Progenitor cell of endocrine pancreas (in vitro differentiated cells): ENCODE measurements around the gene CA12. TPM values are rescaled to one million over a fixed set of nuclear protein-coding genes. Genes with fewer than 3 reads are reported as not detected.

Source experiments
- DNase-seq: peaks from one replicate; pipeline ENCODE4 v3.0.0; 2021; ENCODE audit warnings: low spot score; ENCODE audit not compliant: unreplicated experiment
- H3K27ac Mint-ChIP-seq: 2 replicates; pipeline ENCODE4 v1.8.0; 2021; ENCODE audit warnings: mild to moderate bottlenecking, moderate library complexity, mixed read lengths
- H3K27me3 Mint-ChIP-seq: 2 replicates; pipeline ENCODE4 v1.8.0; 2021; ENCODE audit warnings: mixed read lengths
- H3K36me3 Mint-ChIP-seq: 2 replicates; pipeline ENCODE4 v1.8.0; 2022; ENCODE audit warnings: mixed read lengths; ENCODE audit not compliant: insufficient read depth
- H3K4me1 Mint-ChIP-seq: 2 replicates; pipeline ENCODE4 v1.8.0; 2021; ENCODE audit warnings: low read depth, mixed read lengths
- H3K4me3 Mint-ChIP-seq: 2 replicates; pipeline ENCODE4 v1.8.0; 2021; ENCODE audit warnings: low read depth, mild to moderate bottlenecking, moderate library complexity, mixed read lengths
- H3K9me3 Mint-ChIP-seq: 2 replicates; pipeline ENCODE4 v1.8.0; 2021; ENCODE audit warnings: low read depth, mixed read lengths
- CTCF ChIP-seq: fragments of 200-600 bp; sonication (generic); IDR thresholded peaks from one replicate; pipeline ENCODE4 v1.5.0; 2021; ENCODE audit warnings: antibody characterized with exemption, mild to moderate bottlenecking; ENCODE audit not compliant: unreplicated experiment
- total RNA-seq: library from RNA; stranded (reverse); gene quantifications from 2 replicates; pipeline ENCODE4 v1.2.1, GENCODE V29; 2021

CA12 gene
- total RNA-seq, 1 donor from 2014 or later, result 0.38 TPM

GRCh38 chr15:63301088-63301487 is 80.6 kb downstream of the CA12 start:
- H3K27ac Mint-ChIP-seq, result no peak overlapping the region
- H3K36me3 Mint-ChIP-seq, result peaks cover 14% of the 10 kb centered on the region
- H3K4me1 Mint-ChIP-seq, result peaks cover 5% of the 10 kb centered on the region
- no peak overlapping the region for H3K4me3 Mint-ChIP-seq
- H3K27me3 Mint-ChIP-seq, result no peaks in the 10 kb centered on the region
- DNase-seq, result no peak
- H3K9me3 Mint-ChIP-seq, result no peaks in the 10 kb centered on the region
- TF ChIP-seq CTCF, result no peak

- Mint-ChIP-seq H3K4me1 (peaks cover 5% of the 10 kb centered on the region), H3K9me3 (no peaks in the 10 kb centered on the region), H3K27me3 (no peaks in the 10 kb centered on the region), H3K27ac (no peak overlapping the region), H3K36me3 (peaks cover 14% of the 10 kb centered on the region), H3K4me3 (no peak overlapping the region)
- no peak for TF ChIP-seq CTCF
- no peak for DNase-seq
Observed at GRCh38 chr15:63299943-63300575, 81.6 kb downstream of the CA12 start.

- Mint-ChIP-seq H3K36me3 (peaks cover 14% of the 10 kb centered on the region), H3K4me1 (peaks cover 4% of the 10 kb centered on the region), H3K27me3 (no peaks in the 10 kb centered on the region), H3K9me3 (no peaks in the 10 kb centered on the region), H3K4me3 (no peak overlapping the region), H3K27ac (no peak overlapping the region)
- DNase-seq, result no peak
- TF ChIP-seq CTCF, result no peak
Observed at GRCh38 chr15:63296195-63296594, 85.5 kb downstream of the CA12 start.

GRCh38 chr15:63295341-63295740 is 86.3 kb downstream of the CA12 start:
- Mint-ChIP-seq H3K4me1 (no peaks in the 10 kb centered on the region), H3K27me3 (no peaks in the 10 kb centered on the region), H3K9me3 (no peaks in the 10 kb centered on the region), H3K36me3 (peaks cover 15% of the 10 kb centered on the region), H3K27ac (no peak overlapping the region), H3K4me3 (no peak overlapping the region)
- no peak for TF ChIP-seq CTCF
- DNase-seq, result no peak

GRCh38 chr15:63294359-63294758 is 87.3 kb downstream of the CA12 start:
- no peak overlapping the region for H3K4me3 Mint-ChIP-seq
- DNase-seq, result no peak
- H3K27ac Mint-ChIP-seq, result no peak overlapping the region
- TF ChIP-seq CTCF, result no peak
- H3K27me3 Mint-ChIP-seq, result no peaks in the 10 kb centered on the region
- no peaks in the 10 kb centered on the region for H3K9me3 Mint-ChIP-seq
- H3K36me3 Mint-ChIP-seq, result peaks cover 15% of the 10 kb centered on the region
- no peaks in the 10 kb centered on the region for H3K4me1 Mint-ChIP-seq
